Astrocyte (in vitro differentiated cells and primary cell): Measurements from ENCODE around the gene PIGU. TPM values are rescaled to one million over a fixed set of nuclear protein-coding genes. Genes with fewer than 3 reads are reported as not detected.

Source experiments
- DNase-seq: peaks from one replicate; pipeline ENCODE4 v3.0.0-alpha.2; 2010; ENCODE audit warnings: low read depth
- FAIRE-seq: peaks from 2 replicates; lab custom pipeline; 2011; peaks lifted over from hg19 to GRCh38; lab: Jason Lieb, UNC
- H2AFZ ChIP-seq: 2 replicates; pipeline ENCODE4 v1.6.0; 2012; ENCODE audit warnings: low read depth, low read length, inconsistent platforms
- H3K27ac ChIP-seq: 2 replicates; pipeline ENCODE4 v1.5.1; 2011; ENCODE audit warnings: low read depth, low read length, inconsistent platforms
- H3K27me3 ChIP-seq: 2 replicates; pipeline ENCODE4 v1.6.0; 2011; ENCODE audit warnings: low read length, inconsistent platforms; ENCODE audit not compliant: insufficient read depth
- H3K36me3 ChIP-seq: 2 replicates; pipeline ENCODE4 v1.5.1; 2011; ENCODE audit warnings: low read length, inconsistent platforms; ENCODE audit not compliant: insufficient read depth
- H3K4me1 ChIP-seq: 2 replicates; pipeline ENCODE4 v1.5.1; 2011; ENCODE audit warnings: low read length, inconsistent platforms; ENCODE audit not compliant: insufficient read depth
- H3K4me2 ChIP-seq: 2 replicates; pipeline ENCODE4 v1.6.0; 2012; ENCODE audit warnings: low read length, inconsistent platforms
- H3K4me3 ChIP-seq: 2 replicates; pipeline ENCODE4 v1.5.1; 2011; ENCODE audit warnings: low read depth, mild to moderate bottlenecking, low read length, inconsistent platforms; ENCODE audit not compliant: insufficient read depth
- H3K79me2 ChIP-seq: 2 replicates; pipeline ENCODE4 v1.6.0; 2012; ENCODE audit warnings: mild to moderate bottlenecking, low read length, inconsistent platforms; ENCODE audit not compliant: insufficient read depth
- H3K9ac ChIP-seq: 2 replicates; pipeline ENCODE4 v1.6.0; 2012; ENCODE audit warnings: mild to moderate bottlenecking, low read length, inconsistent platforms
- H3K9me3 ChIP-seq: 2 replicates; pipeline ENCODE4 v1.5.1; 2012; ENCODE audit warnings: low read depth, mild to moderate bottlenecking, low read length, inconsistent platforms; ENCODE audit not compliant: insufficient read depth
- H4K20me1 ChIP-seq: 2 replicates; pipeline ENCODE4 v1.6.0; 2012; ENCODE audit warnings: low read length, inconsistent platforms; ENCODE audit not compliant: insufficient read depth
- H3K27ac Mint-ChIP-seq: one replicate; pipeline ENCODE4 v1.8.0; 2021; ENCODE audit warnings: mild to moderate bottlenecking, mixed read lengths; ENCODE audit not compliant: unreplicated experiment
- H3K27me3 Mint-ChIP-seq: one replicate; pipeline ENCODE4 v1.8.0; 2021; ENCODE audit warnings: low read depth, mixed read lengths; ENCODE audit not compliant: unreplicated experiment
- H3K36me3 Mint-ChIP-seq: one replicate; pipeline ENCODE4 v1.8.0; 2021; ENCODE audit warnings: low read depth, mixed read lengths; ENCODE audit not compliant: unreplicated experiment
- H3K4me1 Mint-ChIP-seq: one replicate; pipeline ENCODE4 v1.8.0; 2021; ENCODE audit warnings: low read depth, mixed read lengths; ENCODE audit not compliant: unreplicated experiment
- H3K4me3 Mint-ChIP-seq: one replicate; pipeline ENCODE4 v1.8.0; 2021; ENCODE audit warnings: mild to moderate bottlenecking, moderate library complexity, mixed read lengths; ENCODE audit not compliant: unreplicated experiment
- H3K9me3 Mint-ChIP-seq: one replicate; pipeline ENCODE4 v1.8.0; 2021; ENCODE audit warnings: mild to moderate bottlenecking, mixed read lengths; ENCODE audit not compliant: unreplicated experiment
- CTCF ChIP-seq: IDR thresholded peaks from 2 replicates; pipeline ENCODE4 v1.5.1; 2011; ENCODE audit warnings: low read depth, mild to moderate bottlenecking, inconsistent platforms, low read length, moderate library complexity; ENCODE audit not compliant: insufficient read depth
- EZH2 ChIP-seq: IDR thresholded peaks from 2 replicates; pipeline ENCODE4 v1.6.1; 2012; ENCODE audit warnings: mild to moderate bottlenecking, low read length, inconsistent platforms; ENCODE audit not compliant: insufficient read depth
- total RNA-seq: library from RNA; stranded (reverse); gene quantifications from 2 replicates; pipeline ENCODE4 v1.2.1, GENCODE V29; 2021

PIGU gene
- total RNA-seq, 1 donor from 2014 or later = 16.7 TPM

GRCh38 chr20:34531608-34532265 is 145.2 kb downstream of the PIGU start:
- no peaks in the 10 kb centered on the region for H3K9me3 ChIP-seq
- no peaks in the 10 kb centered on the region for H3K27me3 ChIP-seq
- H3K36me3 Mint-ChIP-seq = peaks cover 18% of the 10 kb centered on the region
- H3K9ac ChIP-seq = no peak overlapping the region
- FAIRE-seq (no peak), DNase-seq (no peak)
- peaks cover 32% of the 10 kb centered on the region for H3K79me2 ChIP-seq
- H3K4me2 ChIP-seq = no peak overlapping the region
- H3K27ac Mint-ChIP-seq = no peak overlapping the region
- no peaks in the 10 kb centered on the region for H3K27me3 Mint-ChIP-seq
- H2AFZ ChIP-seq = no peak overlapping the region
- peaks cover 78% of the 10 kb centered on the region for H4K20me1 ChIP-seq
- H3K4me3 Mint-ChIP-seq = no peak overlapping the region
- no peaks in the 10 kb centered on the region for H3K9me3 Mint-ChIP-seq
- H3K27ac ChIP-seq = no peak overlapping the region
- TF ChIP-seq CTCF (no peak), EZH2 (no peak)
- H3K4me1 Mint-ChIP-seq = peaks cover 6% of the 10 kb centered on the region
- peaks cover 5% of the 10 kb centered on the region for H3K4me1 ChIP-seq
- H3K36me3 ChIP-seq = peaks cover 72% of the 10 kb centered on the region
- H3K4me3 ChIP-seq = no peak overlapping the region

GRCh38 chr20:34530342-34530741 is 146.6 kb downstream of the PIGU start:
- FAIRE-seq (no peak), DNase-seq (no peak)
- peaks cover 64% of the 10 kb centered on the region for H3K36me3 ChIP-seq
- no peak overlapping the region for H2AFZ ChIP-seq
- peaks cover 81% of the 10 kb centered on the region for H4K20me1 ChIP-seq
- Mint-ChIP-seq H3K4me3 (no peak overlapping the region), H3K9me3 (no peaks in the 10 kb centered on the region), H3K4me1 (peaks cover 19% of the 10 kb centered on the region), H3K36me3 (peaks cover 12% of the 10 kb centered on the region), H3K27ac (no peak overlapping the region), H3K27me3 (no peaks in the 10 kb centered on the region)
- H3K4me2 ChIP-seq = no peak overlapping the region
- no peaks in the 10 kb centered on the region for H3K27me3 ChIP-seq
- H3K9me3 ChIP-seq = no peaks in the 10 kb centered on the region
- peaks cover 35% of the 10 kb centered on the region for H3K79me2 ChIP-seq
- H3K4me3 ChIP-seq = no peak overlapping the region
- no peak overlapping the region for H3K9ac ChIP-seq
- TF ChIP-seq EZH2 (no peak), CTCF (no peak)
- H3K27ac ChIP-seq = no peak overlapping the region
- H3K4me1 ChIP-seq = peaks cover 19% of the 10 kb centered on the region

GRCh38 chr20:34529742-34530141 is 147.2 kb downstream of the PIGU start:
- H2AFZ ChIP-seq = no peak overlapping the region
- H3K27ac Mint-ChIP-seq = no peak overlapping the region
- H3K27ac ChIP-seq = no peak overlapping the region
- no peaks in the 10 kb centered on the region for H3K27me3 Mint-ChIP-seq
- H3K9ac ChIP-seq = no peak overlapping the region
- no peak overlapping the region for H3K4me2 ChIP-seq
- no peak overlapping the region for H3K4me3 Mint-ChIP-seq
- H3K9me3 Mint-ChIP-seq = no peaks in the 10 kb centered on the region
- H4K20me1 ChIP-seq = peaks cover 87% of the 10 kb centered on the region
- no peak overlapping the region for H3K4me3 ChIP-seq
- DNase-seq (no peak), FAIRE-seq (no peak)
- peaks cover 41% of the 10 kb centered on the region for H3K79me2 ChIP-seq
- H3K36me3 ChIP-seq = peaks cover 58% of the 10 kb centered on the region
- no peaks in the 10 kb centered on the region for H3K27me3 ChIP-seq
- H3K4me1 Mint-ChIP-seq = peaks cover 23% of the 10 kb centered on the region
- H3K36me3 Mint-ChIP-seq = peaks cover 10% of the 10 kb centered on the region
- H3K4me1 ChIP-seq = peaks cover 23% of the 10 kb centered on the region
- no peak for TF ChIP-seq EZH2
- no peaks in the 10 kb centered on the region for H3K9me3 ChIP-seq
